GM10248 (cell line): ENCODE results near the gene CALML6.

ENCODE experiments used
- CTCF ChIA-PET: fragments of 300-600 bp; sonication (Branson Sonifier 250); formaldehyde crosslinking; extraction: SDS; loops from one replicate; lab custom pipeline; 2021; ENCODE audit warnings: antibody characterized with exemption; lab: Yijun Ruan, JAX
- POLR2A ChIA-PET: fragments of 350-650 bp; sonication (Branson Sonifier 250); formaldehyde crosslinking; extraction: SDS; loops from one replicate; lab custom pipeline; 2020; ENCODE audit warnings: antibody characterized with exemption; lab: Yijun Ruan, JAX
- DNase-seq: peaks from one replicate; pipeline ENCODE4 v3.0.0; 2012; ENCODE audit errors: extremely low spot score
- CTCF ChIP-seq: IDR thresholded peaks from 2 replicates; pipeline ENCODE4 v1.5.1; 2012; ENCODE audit warnings: mild to moderate bottlenecking, low read depth; ENCODE audit errors: extremely low read depth, missing control alignments, control extremely low read depth

CALML6 gene

GRCh38 chr1:1917304-1917976 is 2.4 kb downstream of the CALML6 start:
- no peak for DNase-seq
- ChIA-PET CTCF (interaction anchor here (1.4 kb wide), 1 partner anchor 8 kb away, joined by 6 read pairs; no protein-coding TSS in a partner anchor), POLR2A (interaction anchor here (1.0 kb wide), 1 partner anchor 9 kb away, joined by 6 read pairs; no protein-coding TSS in a partner anchor)
- TF ChIP-seq CTCF: no peak

- CTCF ChIA-PET: interaction anchor here (1.4 kb wide), 1 partner anchor 9 kb away, joined by 6 read pairs; no protein-coding TSS in a partner anchor
- no peak for DNase-seq
- POLR2A ChIA-PET: interaction anchor here (1.0 kb wide), 1 partner anchor 9 kb away, joined by 6 read pairs; no protein-coding TSS in a partner anchor
- no peak for TF ChIP-seq CTCF
These were observed 3.2 kb downstream of the CALML6 start for GRCh38 chr1:1917995-1918900.

GRCh38 chr1:1918901-1919303 is 3.8 kb downstream of the CALML6 start, which contains the start of gene TMEM52:
TMEM52 (minus strand) TSS chr1:1919279; CDS start chr1:1919265, 14 bp downstream.
- ChIA-PET CTCF (no interaction called here), POLR2A (no interaction called here)
- DNase-seq: no peak
- no peak for TF ChIP-seq CTCF

- CTCF ChIA-PET: interaction anchor here (1.6 kb wide), 1 partner anchor 14 kb away, joined by 3 read pairs; no protein-coding TSS in a partner anchor
These were observed 4.4 kb downstream of the CALML6 start for GRCh38 chr1:1919304-1920056.

GRCh38 chr1:1920057-1920607 is 5.1 kb downstream of the CALML6 start:
- ChIA-PET POLR2A (no interaction called here), CTCF (interaction anchor here (1.6 kb wide), 1 partner anchor 14 kb away, joined by 3 read pairs; no protein-coding TSS in a partner anchor)
- TF ChIP-seq CTCF: no peak
- no peak for DNase-seq

More at GRCh38 chr1:1919304-1920056, 4.4 kb downstream of the CALML6 start:
- no peak for TF ChIP-seq CTCF
- DNase-seq: peak; percentile 100
- POLR2A ChIA-PET: no interaction called here
